IMR-90 (cell line): ENCODE results near the gene KRT6C. TPM values are rescaled to one million over a fixed set of nuclear protein-coding genes. Genes with fewer than 3 reads are reported as not detected.

ENCODE experiments used
- ATAC-seq: fragments of 200-7000 bp; cut with Tn5 transposase; 2 replicates; pipeline ENCODE4 v1.9.1; 2020; ENCODE audit warnings: low read depth, mild to moderate bottlenecking, moderate library complexity
- BruUV-seq: library from RNA; stranded (reverse); fragments of 400-500 nt; replicated peaks from 2 replicates; lab custom pipeline; 2021; lab: Mats Ljungman, UMichigan
- CTCF ChIA-PET: fragments of 300-600 bp; formaldehyde crosslinking; extraction: SDS; loops from one replicate; lab custom pipeline; 2021; ENCODE audit warnings: antibody characterized with exemption; lab: Yijun Ruan, JAX
- POLR2A ChIA-PET: fragments of 300-600 bp; sonication (Branson Sonifier 250); formaldehyde crosslinking; loops from one replicate; lab custom pipeline; 2022; ENCODE audit warnings: antibody characterized with exemption; ENCODE audit not compliant: unreplicated experiment; lab: Charles Lee
- DNase-seq: peaks from one replicate; pipeline ENCODE4 v3.0.0; 2013
- H2AFZ ChIP-seq: replicated peaks from 2 replicates; pipeline ENCODE3; 2013; ENCODE audit warnings: low read length, mild to moderate bottlenecking; ENCODE audit not compliant: poor library complexity
- H2AK5ac ChIP-seq: 2 replicates; pipeline ENCODE4 v1.6.1; 2013; ENCODE audit warnings: low read depth, low read length, inconsistent platforms
- H2AK9ac ChIP-seq: replicated peaks from 2 replicates; pipeline ENCODE3; 2013; ENCODE audit warnings: mild to moderate bottlenecking, low read depth, low read length, moderate library complexity; ENCODE audit not compliant: poor library complexity
- H2BK120ac ChIP-seq: 2 replicates; pipeline ENCODE4 v1.6.1; 2013; ENCODE audit warnings: low read depth, low read length, inconsistent platforms
- H2BK15ac ChIP-seq: 3 replicates; pipeline ENCODE4 v1.6.1; 2013; ENCODE audit warnings: low read depth, low read length, inconsistent platforms
- H2BK20ac ChIP-seq: 2 replicates; pipeline ENCODE4 v1.6.1; 2013; ENCODE audit warnings: low read depth, mild to moderate bottlenecking, inconsistent platforms, low read length, moderate library complexity
- H2BK5ac ChIP-seq: 2 replicates; pipeline ENCODE4 v1.6.1; 2013; ENCODE audit warnings: mild to moderate bottlenecking, low read depth, low read length, inconsistent platforms; ENCODE audit not compliant: poor library complexity, severe bottlenecking
- H3K14ac ChIP-seq: replicated peaks from 2 replicates; pipeline ENCODE4 v1.6.1; 2013; ENCODE audit warnings: low read depth, low read length, inconsistent platforms
- H3K18ac ChIP-seq: 2 replicates; pipeline ENCODE4 v1.6.1; 2013; ENCODE audit warnings: low read depth, low read length, control low read depth
- H3K23ac ChIP-seq: 2 replicates; pipeline ENCODE4 v1.6.1; 2013; ENCODE audit warnings: low read depth, low read length, inconsistent platforms
- H3K27ac ChIP-seq: 2 replicates; pipeline ENCODE4 v1.5.1; 2013; ENCODE audit warnings: mild to moderate bottlenecking, control low read depth, low read length; ENCODE audit not compliant: insufficient read depth
- H3K27me3 ChIP-seq: 2 replicates; pipeline ENCODE4 v1.6.1; 2013; ENCODE audit warnings: low read length; ENCODE audit not compliant: control insufficient read depth, insufficient read depth
- H3K36me3 ChIP-seq: 2 replicates; pipeline ENCODE4 v1.6.1; 2013; ENCODE audit warnings: low read length, mixed read lengths; ENCODE audit not compliant: control insufficient read depth, insufficient read depth
- H3K4ac ChIP-seq: 2 replicates; pipeline ENCODE4 v1.6.1; 2013; ENCODE audit warnings: low read depth, low read length, inconsistent platforms
- H3K4me1 ChIP-seq: 2 replicates; pipeline ENCODE4 v1.6.1; 2013; ENCODE audit warnings: low read length, mixed read lengths; ENCODE audit not compliant: control insufficient read depth, insufficient read depth
- H3K4me2 ChIP-seq: 2 replicates; pipeline ENCODE4 v1.6.1; 2013; ENCODE audit warnings: low read depth, mild to moderate bottlenecking, control low read depth, low read length, moderate library complexity
- H3K4me3 ChIP-seq: 2 replicates; pipeline ENCODE4 v1.5.1; 2013; ENCODE audit warnings: low read depth, mild to moderate bottlenecking, control low read depth, low read length, moderate library complexity; ENCODE audit not compliant: insufficient read depth
- H3K56ac ChIP-seq: 2 replicates; pipeline ENCODE4 v1.6.1; 2013; ENCODE audit warnings: low read length, inconsistent platforms; ENCODE audit not compliant: insufficient read depth; ENCODE audit errors: extremely low read depth
- H3K79me1 ChIP-seq, 2 experiments: 2 replicates each; pipeline ENCODE4 v1.6.1; 2013; ENCODE audit warnings: low read length in 2 of 2, inconsistent platforms in 1 of 2, low read depth in 1 of 2
- H3K9ac ChIP-seq: 2 replicates; pipeline ENCODE4 v1.6.1; 2013; ENCODE audit warnings: low read depth, low read length, control low read depth
- H3K9me1 ChIP-seq: 2 replicates; pipeline ENCODE4 v1.6.1; 2013; ENCODE audit warnings: low read length, inconsistent platforms; ENCODE audit not compliant: insufficient read depth
- H3K9me3 ChIP-seq: 2 replicates; pipeline ENCODE4 v1.6.1; 2013; ENCODE audit warnings: low read length; ENCODE audit not compliant: control insufficient read depth, insufficient read depth
- H4K20me1 ChIP-seq: 2 replicates; pipeline ENCODE4 v1.6.1; 2013; ENCODE audit warnings: low read length, inconsistent platforms; ENCODE audit not compliant: insufficient read depth
- H4K5ac ChIP-seq: 2 replicates; pipeline ENCODE4 v1.6.1; 2013; ENCODE audit warnings: mild to moderate bottlenecking, low read depth, low read length, control low read depth
- H4K8ac ChIP-seq, 2 experiments: 2 replicates each; pipeline ENCODE4 v1.6.1; 2013; ENCODE audit warnings: low read depth in 2 of 2, low read length in 2 of 2, control low read depth in 1 of 2, inconsistent platforms in 1 of 2
- H4K91ac ChIP-seq: 2 replicates; pipeline ENCODE4 v1.6.1; 2013; ENCODE audit warnings: low read depth, low read length, inconsistent platforms; ENCODE audit not compliant: insufficient read depth
- CEBPB ChIP-seq: IDR thresholded peaks from 2 replicates; pipeline ENCODE4 v1.6.1; 2012; ENCODE audit warnings: low read depth, low read length, improper control_type of control experiment
- MAFK ChIP-seq: IDR thresholded peaks from 2 replicates; pipeline ENCODE4 v1.6.1; 2012; ENCODE audit warnings: low read depth, low read length, improper control_type of control experiment
- MAZ ChIP-seq: IDR thresholded peaks from 2 replicates; pipeline ENCODE4 v1.6.1; 2012; ENCODE audit warnings: low read depth, mild to moderate bottlenecking, low read length, improper control_type of control experiment, moderate library complexity, borderline replicate concordance
- MXI1 ChIP-seq: IDR thresholded peaks from 2 replicates; pipeline ENCODE4 v1.6.1; 2012; ENCODE audit warnings: low read depth, mild to moderate bottlenecking, low read length, moderate library complexity, borderline replicate concordance
- NFE2L2 ChIP-seq: fragments of 150-350 bp; IDR thresholded peaks from 2 replicates; pipeline ENCODE4 v1.6.1; 2016; ENCODE audit warnings: low read depth, mild to moderate bottlenecking, low read length
- RAD21 ChIP-seq: IDR thresholded peaks from 2 replicates; pipeline ENCODE4 v1.6.1; 2012; ENCODE audit warnings: low read length, improper control_type of control experiment
- RCOR1 ChIP-seq: IDR thresholded peaks from 2 replicates; pipeline ENCODE4 v1.6.1; 2012; ENCODE audit warnings: mild to moderate bottlenecking, low read length, improper control_type of control experiment; ENCODE audit not compliant: insufficient replicate concordance
- SMC3 ChIP-seq: fragments of 150-350 bp; IDR thresholded peaks from 2 replicates; pipeline ENCODE4 v1.6.1; 2016; ENCODE audit warnings: low read depth, mild to moderate bottlenecking, antibody characterized with exemption, low read length, moderate library complexity
- WGBS, 2 experiments: methylation state at CpG; one replicate each; pipeline versions ENCODE4 v1.1.5 to v1.1.7; 2013; ENCODE audit warnings: missing lambda C conversion rate in 2 of 2; ENCODE audit not compliant: insufficient read length in 1 of 2; ENCODE audit errors: extremely low coverage in 2 of 2; 5-methylcytosine and 5-hydroxymethylcytosine counted together
- dilution Hi-C: fragments of 300-500 bp; cut with HindIII; formaldehyde crosslinking; loops from one replicate; pipeline ENCODE4 v1.14.3; 2018; ENCODE audit warnings: low sequenced_read_pairs; ENCODE audit not compliant: unreplicated experiment
- in situ Hi-C: fragments of 300-500 bp; cut with MboI; formaldehyde crosslinking; loops from 3 replicates; pipeline ENCODE4 v1.14.3; 2019; ENCODE audit warnings: low sequenced_read_pairs, inconsistent platforms, mixed read lengths
- intact Hi-C: fragments of 100-400 bp; cut with micrococcal nuclease; formaldehyde crosslinking; loops from 2 replicates; pipeline ENCODE4 v1.10.0; 2022
- polyA plus RNA-seq, 3 experiments: library from polyadenylated mRNA; depleted of rRNA; stranded (reverse); fragments of >200 nt; gene quantifications; 2 replicates each; pipeline ENCODE4 v1.2.3, GENCODE V29; 2012; ENCODE audit warnings: low replicate concordance in 1 of 3
- total RNA-seq: library from RNA; depleted of rRNA; stranded (reverse); fragments of >200 nt; gene quantifications from 2 replicates; pipeline ENCODE4 v1.2.3, GENCODE V29; 2012
- TF ChIP-seq, protein P1 (sequence below): fragments of 150-350 bp; IDR thresholded peaks from 2 replicates; pipeline ENCODE4 v1.6.1; 2016; ENCODE audit warnings: low read depth, mild to moderate bottlenecking, low read length, moderate library complexity, borderline replicate concordance

The KRT6C gene
- total and polyA plus RNA-seq, 2 of the 4 experiments (the other 2 are of a cell fraction): not detected

DNA sequence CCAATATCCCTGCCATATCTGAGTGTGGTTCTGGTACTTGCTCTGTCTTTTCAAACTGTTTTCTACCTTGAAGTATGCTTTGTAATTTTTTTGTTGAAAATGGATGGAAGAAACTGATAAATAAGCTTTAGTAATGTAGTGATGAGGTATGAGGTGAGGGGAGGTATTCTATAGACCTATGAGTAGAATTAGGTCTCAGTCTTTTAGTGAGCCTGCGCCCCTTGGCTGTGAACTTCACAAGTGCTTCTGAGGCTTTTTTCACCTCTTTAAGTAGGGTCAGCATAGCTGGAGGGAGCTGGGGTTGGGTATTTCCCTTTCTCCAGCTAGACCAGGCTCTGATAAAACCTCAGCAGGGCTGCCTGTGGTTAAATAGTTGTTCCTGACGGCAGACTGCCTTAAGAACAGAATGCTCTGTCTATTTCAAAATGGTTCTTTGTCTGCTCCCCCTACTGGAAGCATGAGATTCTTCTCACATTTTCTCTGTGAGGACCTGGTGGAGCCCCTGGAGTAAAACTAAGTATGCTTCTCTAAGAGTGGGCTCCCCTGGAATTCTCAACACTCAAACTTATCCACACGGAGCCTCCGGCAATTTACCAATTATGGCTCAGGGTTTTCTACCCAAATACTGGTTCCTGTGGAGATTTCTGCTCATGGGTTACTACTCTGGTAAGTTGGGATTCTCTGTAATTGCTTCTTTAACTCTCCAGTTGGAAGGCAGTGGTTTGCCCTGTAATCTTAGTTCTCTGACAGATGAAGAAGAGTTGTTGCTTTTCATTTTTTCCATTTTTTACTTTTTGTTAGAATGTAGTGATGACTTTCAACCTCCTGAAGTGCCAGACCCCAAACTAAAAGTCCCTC lies 33.5 kb upstream of the KRT6C start (continued):
- TF ChIP-seq, protein P1, sequence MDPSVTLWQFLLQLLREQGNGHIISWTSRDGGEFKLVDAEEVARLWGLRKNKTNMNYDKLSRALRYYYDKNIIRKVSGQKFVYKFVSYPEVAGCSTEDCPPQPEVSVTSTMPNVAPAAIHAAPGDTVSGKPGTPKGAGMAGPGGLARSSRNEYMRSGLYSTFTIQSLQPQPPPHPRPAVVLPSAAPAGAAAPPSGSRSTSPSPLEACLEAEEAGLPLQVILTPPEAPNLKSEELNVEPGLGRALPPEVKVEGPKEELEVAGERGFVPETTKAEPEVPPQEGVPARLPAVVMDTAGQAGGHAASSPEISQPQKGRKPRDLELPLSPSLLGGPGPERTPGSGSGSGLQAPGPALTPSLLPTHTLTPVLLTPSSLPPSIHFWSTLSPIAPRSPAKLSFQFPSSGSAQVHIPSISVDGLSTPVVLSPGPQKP: no peak
- TF ChIP-seq RAD21 (peak; percentile 39; the same call in 1 of the 2 replicates), SMC3 (peak; percentile 49), MXI1 (no peak)

DNA sequence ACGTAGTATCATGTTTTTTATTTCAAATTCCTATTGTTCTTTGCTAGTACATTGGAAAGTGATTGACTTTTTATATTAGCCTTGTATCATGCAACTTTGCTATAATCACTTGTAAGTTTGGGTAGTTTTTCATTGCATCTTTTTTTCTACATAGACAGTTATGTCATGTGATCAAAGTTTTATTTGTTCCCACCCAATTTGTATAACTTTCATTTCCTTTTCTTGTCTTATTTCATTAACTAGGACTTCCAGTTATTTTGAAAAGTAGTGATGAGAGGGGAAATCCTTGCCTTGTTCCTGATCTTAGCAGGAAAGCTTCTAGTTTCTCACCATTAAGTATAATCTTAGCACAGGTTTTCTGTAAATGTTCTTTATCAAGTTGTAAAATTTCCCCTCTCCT lies 29.3 kb upstream of the KRT6C start:
- no peaks in the 10 kb centered on the region for H3K36me3 ChIP-seq
- H4K5ac ChIP-seq: no peak overlapping the region
- no peak overlapping the region for H3K4me3 ChIP-seq
- no peak overlapping the region for H2AK5ac ChIP-seq
- H2BK20ac ChIP-seq: no peak overlapping the region
- H3K9ac ChIP-seq: no peak overlapping the region
- in situ Hi-C loops (no loop called here), dilution Hi-C loops (no loop called here), intact Hi-C loops (no loop called here)
- H3K27ac ChIP-seq: no peak overlapping the region
- H3K79me1 ChIP-seq: no peaks in the 10 kb centered on the region
- H3K9me3 ChIP-seq: no peaks in the 10 kb centered on the region
- no peaks in the 10 kb centered on the region for H4K20me1 ChIP-seq
- no peaks in the 10 kb centered on the region for H3K9me1 ChIP-seq
- WGBS, 2 experiments: no CpG with 5 or more reads among the region's 1 CpG
- no peak overlapping the region for H3K23ac ChIP-seq
- peaks cover 6% of the 10 kb centered on the region for H3K27me3 ChIP-seq
- H4K91ac ChIP-seq: no peak overlapping the region
- no peak overlapping the region for H2BK15ac ChIP-seq
- no peak overlapping the region for H2AFZ ChIP-seq
- H3K4ac ChIP-seq: no peak overlapping the region
- no peak for TF ChIP-seq RCOR1
- no peak for TF ChIP-seq NFE2L2
- no peak for TF ChIP-seq MXI1
- TF ChIP-seq MAZ: no peak
- TF ChIP-seq CEBPB: no peak
- TF ChIP-seq MAFK: no peak
- no peak overlapping the region for H3K56ac ChIP-seq
- H2BK5ac ChIP-seq: no peak overlapping the region
- no peak overlapping the region for H2BK120ac ChIP-seq
- ATAC-seq: no peak
- H3K18ac ChIP-seq: no peak overlapping the region
- no peak overlapping the region for H4K8ac ChIP-seq
- no peak overlapping the region for H3K4me2 ChIP-seq
- DNase-seq: no peak
- H2AK9ac ChIP-seq: no peak overlapping the region
- no peaks in the 10 kb centered on the region for H3K4me1 ChIP-seq
- no TSS peak for BruUV-seq
- H3K14ac ChIP-seq: no peak overlapping the region
- POLR2A ChIA-PET: no interaction called here
- CTCF ChIA-PET: no interaction called here
